GM12878 (cell line): ENCODE data around the gene PPP1R12A. TPM values are rescaled to one million over a fixed set of nuclear protein-coding genes. Genes with fewer than 3 reads are reported as not detected.

Experiments used
- ATAC-seq: fragments of 200-7000 bp; cut with Tn5 transposase; 3 replicates; pipeline ENCODE4 v1.9.1; 2020; ENCODE audit warnings: mild to moderate bottlenecking, moderate library complexity
- BruUV-seq: library from RNA; stranded (reverse); fragments of 400-500 nt; replicated peaks from 2 replicates; lab custom pipeline; 2021; lab: Mats Ljungman, UMichigan
- CTCF ChIA-PET: fragments of 300-600 bp; sonication (Branson Sonifier 250); formaldehyde crosslinking; extraction: SDS; loops from one replicate; lab custom pipeline; 2021; ENCODE audit warnings: inconsistent platforms; lab: Yijun Ruan, JAX
- POLR2A ChIA-PET: fragments of 350-600 bp; formaldehyde crosslinking; extraction: SDS; loops from one replicate; lab custom pipeline; 2021; ENCODE audit warnings: inconsistent platforms; lab: Charles Lee
- RAD21 ChIA-PET: fragments of 300-600 bp; sonication (Branson Sonifier 250); formaldehyde crosslinking; loops from one replicate; lab custom pipeline; 2023; ENCODE audit warnings: antibody characterized with exemption; ENCODE audit not compliant: unreplicated experiment; lab: Charles Lee
- SMC1A ChIA-PET: fragments of 300-600 bp; sonication (Branson Sonifier 250); formaldehyde crosslinking; loops from one replicate; lab custom pipeline; 2023; ENCODE audit not compliant: unreplicated experiment, uncharacterized antibody; lab: Charles Lee
- DNase-seq: peaks from one replicate; pipeline ENCODE4 v3.0.0-alpha.2; 2011; ENCODE audit warnings: low read depth, low spot score
- FAIRE-seq: peaks from 3 replicates; lab custom pipeline; 2011; peaks lifted over from hg19 to GRCh38; lab: Jason Lieb, UNC
- H2AFZ ChIP-seq: 2 replicates; pipeline ENCODE4 v1.6.0; 2011; ENCODE audit warnings: low read depth, low read length, control low read depth; ENCODE audit not compliant: control insufficient read depth
- H3K27ac ChIP-seq: 2 replicates; pipeline ENCODE4 v1.5.1; 2011; ENCODE audit warnings: control low read depth; ENCODE audit not compliant: control insufficient read depth, insufficient read depth
- H3K27me3 ChIP-seq, 2 experiments: replicated peaks in 1 of 2; 2 replicates each; pipeline versions ENCODE4 v1.6.0 to v1.6.1; 2011; ENCODE audit warnings: low read length in 1 of 2; ENCODE audit not compliant: control insufficient read depth in 2 of 2, insufficient read depth in 2 of 2
- H3K36me3 ChIP-seq, 2 experiments: 2 replicates each; pipeline ENCODE4 v1.5.1; 2011; ENCODE audit warnings: low read length in 1 of 2; ENCODE audit not compliant: control insufficient read depth in 2 of 2, insufficient read depth in 2 of 2
- H3K4me1 ChIP-seq: 2 replicates; pipeline ENCODE4 v1.6.1; 2011; ENCODE audit warnings: mild to moderate bottlenecking, low read length, moderate library complexity, mixed read lengths; ENCODE audit not compliant: control insufficient read depth, insufficient read depth
- H3K4me2 ChIP-seq: 2 replicates; pipeline ENCODE4 v1.6.0; 2011; ENCODE audit warnings: control low read depth; ENCODE audit not compliant: control insufficient read depth, insufficient read depth
- H3K4me3 ChIP-seq: fragments of 200-600 bp; sonication (generic); 2 replicates; pipeline ENCODE4 v1.5.1; 2016
- H3K79me2 ChIP-seq: 2 replicates; pipeline ENCODE4 v1.6.0; 2011; ENCODE audit warnings: low read length; ENCODE audit not compliant: control insufficient read depth, insufficient read depth
- H3K9ac ChIP-seq: 2 replicates; pipeline ENCODE4 v1.8.0; 2011; ENCODE audit warnings: low read length, control low read depth, mixed read lengths; ENCODE audit not compliant: control insufficient read depth, insufficient read depth
- H3K9me3 ChIP-seq: replicated peaks from 3 replicates; pipeline ENCODE4 v1.5.1; 2011; ENCODE audit warnings: mild to moderate bottlenecking, low read length; ENCODE audit not compliant: control insufficient read depth, insufficient read depth
- H4K20me1 ChIP-seq: 2 replicates; pipeline ENCODE4 v1.6.0; 2011; ENCODE audit not compliant: control insufficient read depth, insufficient read depth
- CHD2 ChIP-seq: IDR thresholded peaks from 2 replicates; pipeline ENCODE4 v1.6.1; 2011; ENCODE audit warnings: low read depth, low read length, improper control_type of control experiment, borderline replicate concordance
- EP300 ChIP-seq, 2 experiments: fragments of 150-350 bp in 1 of 2; IDR thresholded peaks; 2 replicates each; pipeline ENCODE4 v1.6.1; 2011 to 2012; ENCODE audit warnings: low read depth in 2 of 2, low read length in 2 of 2, borderline replicate concordance in 1 of 2, improper control_type of control experiment in 1 of 2, inconsistent platforms in 1 of 2; ENCODE audit not compliant: control insufficient read depth in 1 of 2
- EZH2 ChIP-seq: IDR thresholded peaks from 2 replicates; pipeline ENCODE4 v1.6.1; 2012; ENCODE audit warnings: low read depth, mild to moderate bottlenecking, control low read depth, inconsistent platforms, low read length, borderline replicate concordance; ENCODE audit not compliant: control insufficient read depth
- HDGF ChIP-seq: fragments of 450-650 bp; IDR thresholded peaks from 2 replicates; pipeline ENCODE4 v1.6.1; 2016; ENCODE audit warnings: antibody characterized with exemption
- KDM1A ChIP-seq: fragments of 200-600 bp; sonication (generic); IDR thresholded peaks from 2 replicates; pipeline ENCODE4 v1.6.1; 2016; ENCODE audit warnings: borderline replicate concordance
- MYB ChIP-seq: fragments of 150-350 bp; IDR thresholded peaks from 2 replicates; pipeline ENCODE4 v1.6.1; 2014; ENCODE audit warnings: mild to moderate bottlenecking, low read depth, low read length, borderline replicate concordance
- PAX5 ChIP-seq: IDR thresholded peaks from 2 replicates; pipeline ENCODE4 v1.6.1; 2011; ENCODE audit warnings: low read depth, low read length, borderline replicate concordance
- POLR2A ChIP-seq: IDR thresholded peaks from 2 replicates; pipeline ENCODE4 v1.6.1; 2011; ENCODE audit warnings: low read depth, mild to moderate bottlenecking, low read length
- POLR2AphosphoS2 ChIP-seq: IDR thresholded peaks from 2 replicates; pipeline ENCODE4 v1.6.1; 2011; ENCODE audit warnings: low read depth, mild to moderate bottlenecking, low read length, improper control_type of control experiment, moderate library complexity
- RBBP5 ChIP-seq: fragments of 200-600 bp; sonication (generic); conservative IDR thresholded peaks from 2 replicates; pipeline ENCODE4 v1.6.1; 2016
- SREBF2 ChIP-seq: IDR thresholded peaks from 2 replicates; pipeline ENCODE4 v1.6.1; 2012; ENCODE audit warnings: mild to moderate bottlenecking, low read length
- STAT1 ChIP-seq: fragments of 450-650 bp; conservative IDR thresholded peaks from 2 replicates; pipeline ENCODE4 v1.6.1; 2014; ENCODE audit warnings: antibody characterized with exemption, mild to moderate bottlenecking
- TBL1XR1 ChIP-seq: IDR thresholded peaks from 2 replicates; pipeline ENCODE4 v1.6.1; 2012; ENCODE audit warnings: low read depth, low read length, improper control_type of control experiment
- ZBED1 ChIP-seq: IDR thresholded peaks from 2 replicates; pipeline ENCODE4 v1.6.1; 2016; ENCODE audit warnings: borderline replicate concordance
- ZNF207 ChIP-seq: fragments of 450-650 bp; IDR thresholded peaks from 2 replicates; pipeline ENCODE4 v1.6.1; 2014; ENCODE audit warnings: antibody characterized with exemption, mild to moderate bottlenecking, borderline replicate concordance
- ZNF592 ChIP-seq: fragments of 450-650 bp; IDR thresholded peaks from 2 replicates; pipeline ENCODE4 v1.6.1; 2017; ENCODE audit warnings: mild to moderate bottlenecking, moderate library complexity
- ZNF622 ChIP-seq: fragments of 450-650 bp; IDR thresholded peaks from 2 replicates; pipeline ENCODE4 v1.6.1; 2017; ENCODE audit warnings: mild to moderate bottlenecking, inconsistent platforms
- WGBS: methylation state at CpG from one replicate; pipeline ENCODE4 v1.1.6; 2016; ENCODE audit warnings: low lambda C conversion rate; ENCODE audit not compliant: insufficient replicate concordance, insufficient coverage; ENCODE audit errors: missing lambda C conversion rate; 5-methylcytosine and 5-hydroxymethylcytosine counted together
- in situ Hi-C: fragments of 300-500 bp; cut with MboI; formaldehyde crosslinking; loops from 9 replicates; pipeline ENCODE4 v1.14.3; 2018; ENCODE audit warnings: mixed read lengths
- intact Hi-C: fragments of 100-400 bp; cut with micrococcal nuclease; formaldehyde crosslinking; loops from one replicate; pipeline ENCODE4 v1.14.2; 2022; ENCODE audit not compliant: unreplicated experiment
- polyA plus RNA-seq, 11 experiments: library from polyadenylated mRNA; depleted of rRNA in 4 of 11; unstranded in 6 of 11; stranded (reverse) in 5 of 11; fragments of >200 nt; fragmentation: Nextera tagmentation in 4 of 11; fragmentation: Illumina TruSeq in 1 of 11; extraction: Ambion mirVana in 4 of 11; extraction: Trizol in 1 of 11; gene quantifications; 1 replicate in 1 of 11; 2 replicates in 10 of 11; pipeline versions ENCODE4 v1.2.1 to v1.2.3, GENCODE V29; 2011 to 2016; ENCODE audit warnings: inconsistent platforms in 2 of 11, missing spikeins in 2 of 11, low read depth in 1 of 11
- total RNA-seq, 4 experiments: library from RNA; depleted of rRNA in 3 of 4; stranded (reverse); fragments of >200 nt in 3 of 4; fragmentation: Illumina TruSeq in 1 of 4; extraction: Trizol in 1 of 4; gene quantifications; 2 replicates each; pipeline versions ENCODE4 v1.2.1 to v1.2.3, GENCODE V29; 2013 to 2021

PPP1R12A gene
- total and polyA plus RNA-seq, 10 of the 15 experiments (the other 5 are each of a cell fraction or from before 2014, with no cell fraction given), result 22.8 to 134 (median 51.4) TPM

- TF ChIP-seq ZNF592 (no peak), RBBP5 (no peak), POLR2A (no peak), EP300 (IDR thresholded peaks at IDR 0.05; ENCODE audit: borderline replicate concordance in 1 of 2, control insufficient read depth in 1 of 2, low read depth in 2 of 2, low read length in 2 of 2) (no peak), ZBED1 (no peak), EZH2 (no peak)
- TF ChIP-seq, all 136 proteins: peak for 0
Measured at GRCh38 chr12:79850610-79851299, 84.1 kb downstream of the PPP1R12A start (continued).

GRCh38 chr12:79848339-79848738 is 86.6 kb downstream of the PPP1R12A start:
- 38% methylated on average over 4 of the region's 4 CpGs for WGBS
- intact Hi-C loops (no loop called here), in situ Hi-C loops (no loop called here)
- FAIRE-seq (no peak), DNase-seq (no peak), ATAC-seq (no peak)
- Histone ChIP-seq H3K9me3 (peaks cover 8% of the 10 kb centered on the region; the same call in 2 of the 3 replicates), H3K4me1 (no peaks in the 10 kb centered on the region), H3K27ac (no peak overlapping the region), H4K20me1 (no peaks in the 10 kb centered on the region), H3K9ac (no peak overlapping the region), H2AFZ (no peak overlapping the region), H3K36me3 (peaks cover 0 to 7% of the 10 kb centered on the region in 2 experiments; a peak in 2 of 4 replicates), H3K27me3 (no peaks in the 10 kb centered on the region), H3K79me2 (peaks cover 11% of the 10 kb centered on the region), H3K4me3 (no peak overlapping the region), H3K4me2 (no peak overlapping the region)
- ChIA-PET SMC1A (no interaction called here), RAD21 (no interaction called here), POLR2A (no interaction called here), CTCF (no interaction called here)
- no TSS peak for BruUV-seq
- no peak for TF ChIP-seq ZNF622
- no peak for TF ChIP-seq KDM1A
- TF ChIP-seq CHD2, result no peak
- TF ChIP-seq PAX5, result no peak
- TF ChIP-seq HDGF, result no peak
- TF ChIP-seq ZNF207, result no peak
- TF ChIP-seq POLR2AphosphoS2, result no peak
- no peak for TF ChIP-seq STAT1
- TF ChIP-seq MYB, result no peak
- no peak for TF ChIP-seq SREBF2
- TF ChIP-seq TBL1XR1, result no peak
